Testis (tissue), 3 donors: Measurements from ENCODE around the gene CADPS2. TPM values are rescaled to one million over a fixed set of nuclear protein-coding genes. Genes with fewer than 3 reads are reported as not detected.

ENCODE experiments used
- DNase-seq: peaks from one replicate; pipeline ENCODE4 v3.0.0-alpha.2; 2019
- H3K27ac ChIP-seq, 2 donors: fragments of 200-600 bp; sonication (generic); one replicate each; pipeline ENCODE4 v1.5.1; 2019
- H3K27me3 ChIP-seq: fragments of 200-600 bp; sonication (generic); one replicate; pipeline ENCODE4 v1.5.1; 2019
- H3K36me3 ChIP-seq: fragments of 200-600 bp; sonication (generic); one replicate; pipeline ENCODE4 v1.5.1; 2017; ENCODE audit warnings: low read depth; ENCODE audit errors: missing control alignments
- H3K4me1 ChIP-seq: fragments of 200-600 bp; sonication (generic); one replicate; pipeline ENCODE4 v1.5.1; 2019
- H3K4me3 ChIP-seq, 2 donors: fragments of 200-600 bp; sonication (generic); one replicate each; pipeline ENCODE4 v1.5.1; 2017 to 2019
- H3K9me3 ChIP-seq: fragments of 200-600 bp; sonication (generic); one replicate; pipeline ENCODE4 v1.5.1; 2017
- POLR2A ChIP-seq: fragments of 450-650 bp; IDR thresholded peaks from one replicate; pipeline ENCODE4 v1.6.1; 2017; ENCODE audit warnings: antibody characterized with exemption, mild to moderate bottlenecking, moderate library complexity
- WGBS, 2 donors: methylation state at CpG; one replicate each; pipeline ENCODE4 v1.1.5; 2018; 5-methylcytosine and 5-hydroxymethylcytosine counted together
- intact Hi-C: fragments of 100-400 bp; cut with DNase I; formaldehyde crosslinking; loops from one replicate; pipeline ENCODE4 v1.15.1; 2023; ENCODE audit warnings: low total_unique reads
- polyA plus RNA-seq: library from polyadenylated mRNA; stranded (reverse); fragments of 350-450 nt; fragmentation: Illumina TruSeq; extraction: RNeasy Lipid Tissue Mini Kit (QIAGEN cat#74804); gene quantifications from one replicate; pipeline ENCODE4 v1.2.3, GENCODE V29; 2014; ENCODE audit warnings: low read depth, low replicate concordance; ENCODE audit not compliant: insufficient read depth
- total RNA-seq, 2 donors: library from RNA; depleted of rRNA; stranded (reverse); fragments of >200 nt; gene quantifications; one replicate each; pipeline ENCODE4 v1.2.3, GENCODE V29; 2016
- TF ChIP-seq, protein P1 (sequence below), 3 experiments: fragments of 450-650 bp in 2 of 3; fragments of 200-600 bp in 1 of 3; sonication (generic) in 1 of 3; IDR thresholded peaks; one replicate each; pipeline ENCODE4 v1.5.1; 2016 to 2019; ENCODE audit warnings: antibody characterized with exemption in 3 of 3, mild to moderate bottlenecking in 2 of 3, moderate library complexity in 1 of 3

The CADPS2 gene
- total and polyA plus RNA-seq, 3 donors from 2014 or later: 6.0 to 9.9 (median 9.3) TPM

DNA sequence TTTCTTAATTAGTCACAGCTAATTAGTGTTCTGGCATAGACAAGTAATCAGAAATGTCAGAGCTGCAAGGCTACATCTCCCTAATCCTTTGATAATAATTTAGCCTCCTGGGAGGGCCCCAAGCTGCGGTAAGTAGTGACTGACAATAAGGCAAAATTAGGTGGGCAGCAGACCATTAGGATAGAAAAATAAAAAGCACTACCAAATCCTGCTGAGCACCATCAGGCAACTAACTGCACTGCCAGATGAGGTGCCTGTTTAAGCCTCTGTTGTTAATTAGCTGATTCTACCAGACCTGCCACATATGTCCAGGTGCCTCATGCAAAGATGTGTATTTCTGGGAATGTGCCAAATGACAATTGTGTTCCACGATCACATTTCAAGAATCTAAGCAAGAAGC, 549.2 kb downstream of the CADPS2 start:
- intact Hi-C loops: no loop called here
- TF ChIP-seq, protein P1, sequence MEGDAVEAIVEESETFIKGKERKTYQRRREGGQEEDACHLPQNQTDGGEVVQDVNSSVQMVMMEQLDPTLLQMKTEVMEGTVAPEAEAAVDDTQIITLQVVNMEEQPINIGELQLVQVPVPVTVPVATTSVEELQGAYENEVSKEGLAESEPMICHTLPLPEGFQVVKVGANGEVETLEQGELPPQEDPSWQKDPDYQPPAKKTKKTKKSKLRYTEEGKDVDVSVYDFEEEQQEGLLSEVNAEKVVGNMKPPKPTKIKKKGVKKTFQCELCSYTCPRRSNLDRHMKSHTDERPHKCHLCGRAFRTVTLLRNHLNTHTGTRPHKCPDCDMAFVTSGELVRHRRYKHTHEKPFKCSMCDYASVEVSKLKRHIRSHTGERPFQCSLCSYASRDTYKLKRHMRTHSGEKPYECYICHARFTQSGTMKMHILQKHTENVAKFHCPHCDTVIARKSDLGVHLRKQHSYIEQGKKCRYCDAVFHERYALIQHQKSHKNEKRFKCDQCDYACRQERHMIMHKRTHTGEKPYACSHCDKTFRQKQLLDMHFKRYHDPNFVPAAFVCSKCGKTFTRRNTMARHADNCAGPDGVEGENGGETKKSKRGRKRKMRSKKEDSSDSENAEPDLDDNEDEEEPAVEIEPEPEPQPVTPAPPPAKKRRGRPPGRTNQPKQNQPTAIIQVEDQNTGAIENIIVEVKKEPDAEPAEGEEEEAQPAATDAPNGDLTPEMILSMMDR (IDR thresholded peaks at IDR 0.05): no peak
- no peak for TF ChIP-seq POLR2A

GRCh38 chr7:122329145-122329802, 557.0 kb downstream of the CADPS2 start:
- intact Hi-C loops: no loop called here
- no peak overlapping the region for H3K27ac ChIP-seq
- H3K36me3 ChIP-seq: no peaks in the 10 kb centered on the region
- no peak overlapping the region for H3K4me3 ChIP-seq
- TF ChIP-seq, protein P1 (IDR thresholded peaks at IDR 0.05): no peak
- TF ChIP-seq POLR2A: no peak
- H3K27me3 ChIP-seq: no peaks in the 10 kb centered on the region
- no peaks in the 10 kb centered on the region for H3K9me3 ChIP-seq
- no peaks in the 10 kb centered on the region for H3K4me1 ChIP-seq
- no peak for DNase-seq
- WGBS, 2 donors: 64 to 70% methylated on average over 8 of the region's 8 CpGs

More for the DNA sequence above, 549.2 kb downstream of the CADPS2 start:
- WGBS, 2 donors: 67 to 76% methylated on average over 2 of the region's 2 CpGs
- Histone ChIP-seq H3K4me1 (no peaks in the 10 kb centered on the region), H3K4me3 (no peak overlapping the region), H3K27me3 (no peaks in the 10 kb centered on the region), H3K27ac (no peak overlapping the region), H3K9me3 (no peaks in the 10 kb centered on the region), H3K36me3 (no peaks in the 10 kb centered on the region)
- no peak for DNase-seq

- H3K9me3 ChIP-seq: no peaks in the 10 kb centered on the region
- no peaks in the 10 kb centered on the region for H3K4me1 ChIP-seq
- H3K4me3 ChIP-seq: no peak overlapping the region
- TF ChIP-seq POLR2A: no peak
- DNase-seq: no peak
- no peak overlapping the region for H3K27ac ChIP-seq
- H3K27me3 ChIP-seq: no peaks in the 10 kb centered on the region
- intact Hi-C loops: no loop called here
- H3K36me3 ChIP-seq: no peaks in the 10 kb centered on the region
- 79% methylated on average over 3 of the region's 3 CpGs for WGBS, 2 donors
Observed at GRCh38 chr7:122327969-122328368, 558.3 kb downstream of the CADPS2 start.

DNA sequence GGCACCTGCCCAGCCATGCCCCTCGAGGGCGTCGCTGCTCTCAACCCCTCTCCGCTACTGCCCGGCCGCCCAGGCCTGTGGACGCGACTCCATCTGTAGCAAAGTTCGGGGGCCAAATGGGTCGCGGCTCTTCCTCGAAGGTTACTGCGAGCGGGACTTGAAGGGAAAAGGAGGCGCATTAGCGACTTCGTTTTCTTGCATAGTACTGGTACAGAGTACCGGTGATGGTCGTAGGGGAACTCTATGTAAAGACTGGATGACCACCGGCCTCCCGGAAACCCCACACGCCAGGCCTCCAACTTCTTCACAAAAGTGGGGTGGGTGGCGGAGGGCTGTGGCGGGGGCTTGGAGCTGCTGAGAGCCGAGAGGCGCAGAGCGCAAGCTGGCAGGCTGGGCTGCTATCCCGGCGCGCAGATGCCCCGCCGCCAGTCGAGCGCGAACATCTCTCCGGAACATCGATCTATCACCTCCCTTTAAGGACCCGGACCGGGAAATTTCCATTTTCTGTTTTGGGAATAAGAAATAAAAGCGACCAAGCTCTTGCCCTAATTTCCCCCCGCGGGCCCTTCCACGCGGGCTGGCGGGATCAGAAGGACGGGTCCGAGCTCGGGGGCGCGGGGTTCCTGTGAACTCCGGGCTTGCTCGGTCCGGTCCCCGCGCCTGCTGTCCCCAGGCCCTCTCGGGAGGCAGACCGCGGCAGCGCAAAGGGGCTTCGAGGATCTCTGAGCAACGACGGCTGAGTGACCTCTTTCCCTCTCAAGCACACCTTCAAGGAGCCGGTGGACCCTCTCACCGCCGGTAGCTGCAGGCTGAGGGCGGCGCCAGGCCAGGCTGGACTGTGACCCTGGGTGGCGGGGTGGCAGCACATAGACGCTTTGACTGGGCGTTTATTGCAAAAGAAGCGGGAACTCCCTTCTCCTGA, 569.5 kb downstream of the CADPS2 start:
- Histone ChIP-seq H3K9me3 (no peaks in the 10 kb centered on the region), H3K4me1 (no peaks in the 10 kb centered on the region), H3K27ac (no peak overlapping the region), H3K27me3 (peaks cover 7% of the 10 kb centered on the region), H3K4me3 (no peak overlapping the region), H3K36me3 (no peaks in the 10 kb centered on the region)
- intact Hi-C loops: no loop called here
- 8 to 10% methylated on average over 22 to 71 of the region's 71 CpGs for WGBS, 2 donors
- TF ChIP-seq POLR2A: no peak
- TF ChIP-seq, protein P1 (IDR thresholded peaks at IDR 0.05): no peak
- no peak for DNase-seq
